Measurements from ENCODE around the gene KRTAP9-8. TPM values are rescaled to one million over a fixed set of nuclear protein-coding genes. Genes with fewer than 3 reads are reported as not detected.

The KRTAP9-8 gene
- total and polyA plus RNA-seq, 2 of the 4 experiments (the other 2 are of a cell fraction) = not detected

GRCh38 chr17:41251261-41251660, 13.5 kb downstream of the KRTAP9-8 start:
- H4K20me1 ChIP-seq (ENCODE audit: insufficient read depth, low read length) = no peaks in the 10 kb centered on the region
- H3K56ac ChIP-seq (ENCODE audit: extremely low read depth, insufficient read depth, low read length) = no peak overlapping the region
- no peak overlapping the region for H3K14ac ChIP-seq (replicated peaks; ENCODE audit: low read depth, low read length)
- H3K4me1 ChIP-seq (ENCODE audit: control insufficient read depth, insufficient read depth, low read length) = no peaks in the 10 kb centered on the region
- H3K18ac ChIP-seq (ENCODE audit: low read depth, low read length) = no peak overlapping the region
- dilution Hi-C loops (cut with HindIII; ENCODE audit: low sequenced_read_pairs, unreplicated experiment) = no loop called here
- DNase-seq = no peak
- CTCF ChIA-PET = no interaction called here
- TF ChIP-seq CTCF (conservative IDR thresholded peaks at IDR 0.05; ENCODE audit: low read depth, low read length) = no peak
- no peak for TF ChIP-seq MAZ (IDR thresholded peaks at IDR 0.05; ENCODE audit: borderline replicate concordance, low read depth, low read length)
- no peak for TF ChIP-seq MXI1 (IDR thresholded peaks at IDR 0.05; ENCODE audit: borderline replicate concordance, low read depth, low read length)
- TF ChIP-seq BHLHE40 (IDR thresholded peaks at IDR 0.05; ENCODE audit: low read depth, low read length) = no peak
- no peak for TF ChIP-seq CEBPB (IDR thresholded peaks at IDR 0.05; ENCODE audit: low read depth, low read length)
- no peak for TF ChIP-seq NFE2L2 (IDR thresholded peaks at IDR 0.05; ENCODE audit: low read depth, low read length)
- no peak for TF ChIP-seq RFX5 (IDR thresholded peaks at IDR 0.05; ENCODE audit: low read depth, low read length)
- TF ChIP-seq FOS (IDR thresholded peaks at IDR 0.05; ENCODE audit: low read depth, low read length) = no peak
- no peak for TF ChIP-seq RAD21 (IDR thresholded peaks at IDR 0.05; ENCODE audit: low read length)
- TF ChIP-seq USF2 (IDR thresholded peaks at IDR 0.05; ENCODE audit: low read depth, low read length) = no peak
- H3K23ac ChIP-seq (ENCODE audit: low read depth, low read length) = no peak overlapping the region
- no peak overlapping the region for H3K4ac ChIP-seq (ENCODE audit: low read depth, low read length)
- WGBS, 2 experiments (ENCODE audit: extremely low coverage in 2 of 2, insufficient read length in 1 of 2) = no CpG with 5 or more reads among the region's 1 CpG
- H4K91ac ChIP-seq (ENCODE audit: insufficient read depth, low read depth, low read length) = no peak overlapping the region
- H3K9me3 ChIP-seq (ENCODE audit: control insufficient read depth, insufficient read depth, low read length) = no peaks in the 10 kb centered on the region
- H3K36me3 ChIP-seq (ENCODE audit: control insufficient read depth, insufficient read depth, low read length) = no peaks in the 10 kb centered on the region
- no peak overlapping the region for H2BK15ac ChIP-seq (ENCODE audit: low read depth, low read length)
- H2AK9ac ChIP-seq (replicated peaks; ENCODE audit: low read depth, low read length, poor library complexity) = no peak overlapping the region
- no peaks in the 10 kb centered on the region for H3K9me1 ChIP-seq (ENCODE audit: insufficient read depth, low read length)
- POLR2A ChIA-PET (ENCODE audit: unreplicated experiment) = no interaction called here
- H2AK5ac ChIP-seq (ENCODE audit: low read depth, low read length) = no peak overlapping the region
- no peak overlapping the region for H2AFZ ChIP-seq (replicated peaks; ENCODE audit: low read length, poor library complexity)
- intact Hi-C loops (cut with micrococcal nuclease) = no loop called here
- ATAC-seq (ENCODE audit: low read depth) = no peak
- BruUV-seq (replicated peaks) = no TSS peak
- H2BK5ac ChIP-seq (ENCODE audit: low read depth, low read length, poor library complexity, severe bottlenecking) = no peak overlapping the region
- no peaks in the 10 kb centered on the region for H3K79me1 ChIP-seq (ENCODE audit: low read depth in 1 of 2, low read length in 2 of 2)
- no peak overlapping the region for H4K5ac ChIP-seq (ENCODE audit: low read depth, low read length)
- no peak overlapping the region for H4K8ac ChIP-seq (ENCODE audit: low read depth in 2 of 2, low read length in 2 of 2)
- no peak overlapping the region for H3K4me2 ChIP-seq (ENCODE audit: low read depth, low read length)
- H3K27ac ChIP-seq (ENCODE audit: insufficient read depth, low read length) = no peak overlapping the region
- no peak overlapping the region for H3K4me3 ChIP-seq (ENCODE audit: insufficient read depth, low read depth, low read length)
- H2BK120ac ChIP-seq (ENCODE audit: low read depth, low read length) = no peak overlapping the region
- in situ Hi-C loops (cut with MboI; ENCODE audit: low sequenced_read_pairs) = no loop called here
- H3K9ac ChIP-seq (ENCODE audit: low read depth, low read length) = no peak overlapping the region
- peaks cover 26% of the 10 kb centered on the region for H3K27me3 ChIP-seq (ENCODE audit: control insufficient read depth, insufficient read depth, low read length)
- no peak overlapping the region for H2BK20ac ChIP-seq (ENCODE audit: low read depth, low read length)
